Kidney glomerular epithelial cell (primary cell): ENCODE data around the gene REPIN1.

ENCODE experiments used
- DNase-seq: peaks from one replicate; lab custom pipeline; 2025; lab: John Stamatoyannopoulos, UW

The REPIN1 gene

DNA sequence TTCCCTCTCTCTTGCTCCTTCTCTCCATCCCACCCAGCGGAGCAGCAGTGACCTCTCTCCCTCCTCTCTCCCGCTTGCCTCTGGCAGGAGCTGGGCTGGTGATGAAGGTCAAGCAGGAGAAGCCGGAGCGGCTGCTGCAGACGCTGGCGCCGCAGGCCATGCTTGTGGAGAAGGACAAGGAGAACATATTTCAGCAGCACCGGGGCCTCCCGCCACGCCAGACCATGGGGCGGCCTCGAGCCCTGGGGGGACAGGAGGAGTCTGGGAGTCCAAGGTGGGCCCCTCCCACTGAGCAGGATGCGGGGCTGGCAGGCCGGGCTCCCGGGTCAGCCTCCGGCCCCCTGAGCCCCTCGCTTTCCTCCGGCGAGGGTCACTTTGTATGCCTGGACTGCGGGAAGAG, 27.8 kb downstream of the REPIN1 start:
- DNase-seq, result no peak

DNA sequence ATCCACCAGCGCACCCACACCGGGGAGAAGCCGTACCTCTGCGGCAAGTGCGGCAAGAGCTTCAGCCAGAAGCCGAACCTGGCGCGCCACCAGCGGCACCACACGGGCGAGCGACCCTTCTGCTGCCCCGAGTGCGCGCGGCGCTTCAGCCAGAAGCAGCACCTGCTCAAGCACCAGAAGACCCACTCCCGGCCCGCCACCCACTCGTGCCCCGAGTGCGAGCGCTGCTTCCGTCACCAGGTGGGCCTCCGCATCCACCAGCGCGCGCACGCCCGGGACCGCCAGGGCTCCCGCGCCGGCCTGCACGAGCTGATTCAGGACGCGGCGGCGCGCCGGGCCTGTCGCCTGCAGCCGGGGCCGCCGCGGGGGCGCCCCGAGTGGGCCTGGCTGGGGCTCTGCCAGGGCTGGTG, 28.2 kb downstream of the REPIN1 start:
- no peak for DNase-seq

DNA sequence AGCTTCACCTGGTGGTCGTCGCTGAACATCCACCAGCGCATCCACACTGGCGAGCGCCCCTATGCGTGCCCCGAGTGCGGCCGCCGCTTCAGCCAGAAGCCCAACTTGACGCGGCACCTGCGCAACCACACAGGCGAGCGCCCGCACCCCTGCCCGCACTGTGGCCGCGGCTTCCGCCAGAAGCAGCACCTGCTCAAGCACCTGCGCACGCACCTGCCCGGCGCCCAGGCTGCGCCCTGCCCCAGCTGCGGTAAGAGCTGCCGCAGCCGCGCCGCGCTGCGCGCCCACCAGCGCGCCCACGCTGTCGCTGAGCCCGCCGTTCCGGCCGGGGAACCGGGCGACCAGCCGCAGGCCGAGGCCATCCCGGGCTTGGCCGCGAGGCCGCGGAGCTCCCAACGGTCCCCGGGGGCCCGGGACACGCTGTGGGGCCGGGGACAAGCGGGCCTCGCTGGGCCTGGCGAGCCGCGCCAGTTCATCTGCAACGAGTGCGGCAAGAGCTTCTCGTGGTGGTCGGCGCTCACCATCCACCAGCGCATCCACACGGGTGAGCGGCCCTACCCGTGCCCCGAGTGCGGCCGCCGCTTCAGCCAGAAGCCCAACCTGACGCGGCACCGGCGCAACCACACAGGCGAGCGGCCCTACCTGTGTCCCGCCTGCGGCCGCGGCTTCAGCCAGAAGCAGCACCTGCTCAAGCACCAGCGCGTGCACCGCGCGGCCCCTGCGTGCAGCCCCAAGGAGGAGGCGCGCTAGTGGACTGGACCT, 28.9 kb downstream of the REPIN1 start:
- no peak for DNase-seq

- DNase-seq, result no peak
Observed at GRCh38 chr7:150398108-150398964, 29.7 kb downstream of the REPIN1 start.

DNA sequence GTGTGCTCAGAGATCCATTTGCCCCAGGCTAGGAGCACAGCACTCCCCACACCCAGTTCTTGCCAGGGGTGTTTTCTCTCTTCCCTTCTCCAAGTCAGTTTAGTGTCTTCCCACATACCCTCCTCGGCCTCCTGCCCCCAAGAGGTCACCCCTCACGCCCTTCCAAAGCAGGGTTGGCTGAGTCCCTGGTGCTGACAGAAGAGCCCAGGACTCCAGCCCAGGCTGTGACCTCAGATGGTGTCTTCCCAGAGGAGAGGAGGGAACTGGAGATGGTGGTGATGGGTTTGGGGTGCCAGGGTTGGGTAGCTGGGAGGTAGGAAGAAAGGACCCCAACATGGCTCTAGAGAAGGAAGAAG, 30.3 kb downstream of the REPIN1 start:
- no peak for DNase-seq

GRCh38 chr7:150399421-150400007, 30.9 kb downstream of the REPIN1 start:
- DNase-seq, result no peak

GRCh38 chr7:150400008-150400787, 31.6 kb downstream of the REPIN1 start:
- DNase-seq, result peak; percentile 88

DNA sequence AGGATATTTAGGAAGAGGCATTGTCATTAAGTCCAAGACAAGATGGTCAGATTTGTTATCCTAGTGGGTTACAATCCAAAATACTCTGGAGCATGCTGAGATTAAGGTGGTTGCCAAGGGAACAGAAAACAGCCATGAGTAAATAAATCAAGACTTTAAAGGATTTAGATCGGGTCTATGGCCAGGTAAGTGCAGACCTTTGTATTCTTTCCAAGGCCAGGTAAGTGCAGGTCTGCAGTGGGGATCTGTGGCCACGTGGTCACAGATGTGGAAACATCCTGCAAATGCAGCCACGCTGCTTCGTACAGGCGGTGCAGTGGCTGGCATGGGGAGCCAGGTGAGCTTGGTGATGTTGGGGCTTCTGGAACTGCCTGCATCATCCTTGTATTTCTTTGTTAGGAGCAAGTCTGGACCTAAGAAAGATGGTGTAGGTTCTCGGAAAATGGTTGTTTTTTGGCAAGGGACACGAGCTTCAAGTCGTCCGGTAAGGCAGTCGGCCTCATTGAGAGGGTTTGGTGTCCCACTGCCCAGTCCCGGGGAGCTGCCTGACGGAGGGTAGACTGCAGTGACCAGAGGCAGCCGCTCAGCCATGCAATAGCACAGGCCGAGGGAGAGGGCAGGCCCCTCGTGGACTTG, 32.3 kb downstream of the REPIN1 start:
- no peak for DNase-seq

GRCh38 chr7:150401424-150401790, 32.8 kb downstream of the REPIN1 start:
- DNase-seq, result no peak

DNA sequence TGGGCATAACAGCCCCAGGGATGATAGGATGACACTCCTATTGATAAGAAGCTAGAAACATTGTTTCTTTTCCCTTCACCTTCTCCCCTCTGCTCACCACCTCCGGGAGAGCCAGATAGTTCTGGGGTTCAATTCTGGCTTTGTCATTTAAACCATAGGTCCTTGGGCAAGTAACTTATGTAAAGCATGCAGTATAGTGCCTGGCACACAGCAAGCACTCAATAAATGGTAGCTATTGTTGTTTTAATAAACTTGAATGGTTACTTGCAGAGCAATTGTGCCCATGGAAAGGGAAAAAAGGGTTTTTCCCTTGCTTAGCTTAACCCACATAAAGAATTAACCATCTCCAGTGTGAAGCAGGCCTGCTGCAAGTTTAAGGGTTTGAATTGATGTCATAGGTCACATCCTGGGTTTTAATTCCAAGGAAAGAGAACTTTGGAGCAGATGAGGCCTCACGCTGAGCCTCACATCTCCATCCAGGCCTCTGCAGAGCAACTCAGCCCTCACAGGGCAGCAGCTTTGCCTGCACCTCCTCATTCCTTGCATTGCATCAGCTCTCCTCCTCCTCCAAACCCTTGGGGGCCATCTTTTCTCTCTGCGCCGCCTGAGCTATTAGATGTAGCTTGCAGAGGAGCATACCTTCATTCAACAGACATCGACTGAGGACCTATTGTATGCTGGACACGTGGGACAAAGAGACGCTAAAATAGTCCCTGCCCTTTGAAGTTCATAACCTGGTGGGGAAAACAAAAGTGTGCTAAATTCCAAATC, 33.4 kb downstream of the REPIN1 start:
- no peak for DNase-seq

DNA sequence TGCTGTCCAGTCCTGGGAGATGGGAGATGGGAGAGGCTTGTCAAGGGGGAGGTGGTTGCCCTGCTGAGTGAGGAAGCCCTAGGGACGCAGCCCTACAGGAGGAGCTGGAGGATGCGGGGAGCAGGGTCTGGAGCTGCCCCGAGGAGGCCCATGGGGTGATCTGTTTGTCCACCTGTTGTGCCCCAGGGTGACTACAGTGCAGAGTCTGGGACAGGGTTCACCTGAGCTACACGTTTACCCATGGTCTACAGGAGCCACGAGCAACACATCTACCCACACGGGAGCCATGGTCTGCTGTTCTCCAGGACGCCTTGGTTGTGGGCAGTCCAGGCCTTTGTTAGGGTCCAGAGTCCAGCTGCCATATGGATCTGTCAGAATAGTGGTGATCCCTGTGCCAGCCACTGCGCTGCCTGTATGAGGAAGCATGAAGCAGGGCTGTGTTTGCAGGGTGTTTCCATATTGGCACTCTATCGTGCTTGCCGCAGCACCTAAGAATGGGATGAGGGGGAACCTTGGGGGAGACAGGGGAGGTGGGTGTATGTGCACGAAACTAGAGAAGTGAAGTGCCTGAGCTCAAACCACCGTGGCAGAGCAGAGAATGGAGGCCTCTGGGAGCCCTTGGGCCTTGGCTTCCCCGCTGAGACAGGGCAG, 34.2 kb downstream of the REPIN1 start:
- DNase-seq, result no peak

- no peak for DNase-seq
Observed at GRCh38 chr7:150403376-150404171, 35.0 kb downstream of the REPIN1 start.

DNA sequence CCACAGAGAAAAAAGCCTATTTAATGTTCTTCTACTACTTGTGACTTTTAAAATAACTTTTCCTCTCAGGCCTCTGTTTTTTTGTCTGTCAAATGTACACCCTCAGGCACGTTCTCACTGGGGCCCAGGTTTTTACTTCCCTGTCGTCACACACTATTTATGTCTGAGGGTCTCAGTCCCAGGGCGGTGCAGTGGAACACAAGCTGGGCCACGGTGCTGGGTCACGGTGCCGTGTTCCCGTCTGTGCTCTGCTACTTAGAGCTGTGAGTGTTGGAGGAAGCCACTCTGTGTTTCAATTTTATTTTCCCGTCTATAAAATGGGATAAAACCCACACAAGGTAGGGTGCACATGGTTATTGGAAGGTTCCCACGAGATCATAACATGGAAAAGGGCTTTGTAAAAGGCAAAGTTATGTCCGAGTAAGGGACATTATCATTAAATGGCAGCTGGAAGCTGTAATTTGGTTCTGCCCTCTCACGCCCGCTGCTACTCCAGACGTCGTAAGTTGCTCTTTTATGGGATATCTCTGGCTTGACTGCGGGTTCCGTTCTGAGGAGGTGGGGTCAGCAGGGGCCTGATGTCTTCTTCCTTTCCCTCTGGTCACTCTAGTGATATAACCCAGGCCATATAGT, 35.7 kb downstream of the REPIN1 start:
- no peak for DNase-seq

DNA sequence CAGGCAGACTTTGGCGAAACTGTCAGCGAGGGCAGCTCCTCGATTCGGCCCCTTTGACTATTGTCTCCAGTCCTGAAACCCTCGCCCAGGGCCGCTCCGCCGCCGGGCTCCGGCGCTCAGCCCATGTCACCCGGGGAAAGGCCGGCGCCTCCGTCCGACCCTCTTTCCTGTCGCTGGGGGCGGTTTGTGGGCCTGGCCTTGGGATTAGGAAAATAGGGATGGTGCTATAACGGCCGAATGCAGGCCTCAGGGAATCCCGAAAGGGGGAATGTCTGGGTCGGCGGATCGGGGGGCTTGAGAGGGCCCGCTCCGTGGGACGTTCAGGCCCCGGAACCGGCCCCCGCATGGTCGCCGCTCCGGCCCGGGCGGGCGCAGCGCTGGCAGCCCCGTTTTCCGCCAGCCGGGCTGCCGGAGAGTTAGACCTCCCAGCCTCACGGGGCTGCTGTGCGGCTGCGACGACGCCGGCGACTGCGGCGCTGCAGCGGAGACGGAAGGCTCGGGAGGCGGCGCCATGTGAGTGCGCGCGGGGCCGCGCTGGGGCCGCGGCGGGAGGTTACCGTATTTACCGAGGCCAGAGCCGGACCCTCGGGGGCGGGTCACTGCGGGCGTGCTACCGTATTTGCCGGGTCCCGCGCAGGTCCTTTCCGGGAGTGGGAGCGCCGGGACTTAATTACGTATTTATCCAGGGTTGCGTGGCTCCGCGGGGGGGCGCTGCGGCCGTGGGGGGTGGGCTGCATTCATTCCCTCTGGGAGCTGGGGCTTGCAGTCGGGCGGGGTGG, 36.4 kb downstream of the REPIN1 start:
- DNase-seq, result peak; percentile 27

DNA sequence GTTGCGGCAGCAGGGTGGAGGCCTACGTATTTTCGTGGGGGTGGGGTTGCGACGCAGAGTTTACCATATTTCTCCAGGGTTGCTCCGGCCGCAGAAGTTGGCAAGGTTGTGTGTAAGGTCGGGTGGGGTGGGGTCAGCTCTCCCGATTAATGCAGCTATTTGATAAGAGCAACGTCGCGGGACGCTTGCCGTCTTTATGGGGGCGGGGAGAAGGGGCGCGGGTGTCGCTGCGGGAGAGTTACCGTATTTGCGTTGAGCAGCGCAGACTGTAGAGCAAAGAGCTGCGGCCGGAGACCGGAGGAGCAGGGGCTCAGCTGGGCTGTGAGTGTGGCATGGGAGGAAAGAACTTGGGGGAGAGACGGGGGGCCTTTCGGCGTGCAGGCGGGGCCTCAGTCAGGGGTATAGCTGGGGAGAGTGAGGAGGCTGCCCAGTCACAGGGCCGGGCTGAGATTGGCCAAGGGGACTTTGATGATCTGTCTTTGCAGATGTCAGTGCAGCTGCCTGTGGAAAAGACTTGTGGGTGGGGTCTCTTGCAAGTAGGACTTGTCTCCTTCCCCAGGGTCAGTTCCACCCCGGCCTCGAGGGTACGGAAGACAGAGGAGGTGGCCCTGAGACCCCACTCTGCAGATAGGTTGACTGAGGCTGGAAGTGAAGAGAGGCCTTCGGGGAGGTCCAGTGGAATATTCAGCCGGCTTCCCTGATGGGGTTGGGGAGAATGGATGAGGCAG, 37.1 kb downstream of the REPIN1 start:
- no peak for DNase-seq

- no peak for DNase-seq
Observed at GRCh38 chr7:150406312-150406566, 37.6 kb downstream of the REPIN1 start.

DNA sequence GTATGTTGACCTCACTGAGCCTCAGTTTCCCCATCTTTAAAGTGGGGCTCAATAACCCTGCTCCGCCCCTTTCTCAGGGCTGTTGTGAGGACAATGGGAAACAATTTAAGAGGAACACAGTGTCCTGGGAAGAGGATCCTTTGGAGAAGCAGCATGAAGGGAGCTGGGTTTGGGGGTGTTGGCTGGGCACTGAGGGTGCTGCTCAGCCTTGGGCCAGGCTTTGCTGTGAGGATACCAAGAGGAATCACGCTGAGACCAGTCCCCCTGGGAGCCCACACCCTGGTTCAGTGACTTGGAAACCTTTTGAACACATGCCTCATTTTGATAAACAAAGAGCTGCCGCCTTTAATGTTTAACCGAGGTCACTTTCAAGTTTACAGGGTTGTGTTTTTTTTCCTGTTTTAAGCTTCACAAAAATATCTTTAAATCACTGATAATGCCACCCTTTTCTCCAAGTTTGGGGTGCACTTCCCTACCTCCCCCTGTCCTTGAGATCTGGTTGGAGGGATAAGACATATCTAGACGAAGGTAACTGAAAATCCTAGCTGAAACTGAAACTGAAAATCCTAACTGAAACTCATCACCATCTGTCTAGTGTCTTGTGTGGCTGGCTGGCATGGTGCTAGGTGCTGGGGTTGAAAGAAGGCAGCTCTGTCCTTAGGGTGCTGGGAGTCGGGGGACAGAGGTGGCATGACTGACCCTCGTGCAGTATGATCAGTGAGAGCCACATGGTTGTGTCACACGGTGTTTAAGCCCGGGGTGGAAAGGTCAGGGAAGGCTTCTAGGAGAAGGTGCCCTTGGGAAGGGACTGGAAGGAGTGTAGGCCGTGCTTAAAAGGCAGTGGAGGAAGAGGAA, 38.2 kb downstream of the REPIN1 start:
- DNase-seq, result peak; percentile 47
